VCaP (cell line): ENCODE results near the gene SCARF2.
"Not testable (repeated sequence)": the region's sequence is repeated elsewhere in the genome, so short reads cannot be mapped to it uniquely, and the experiment has no call there.

Experiments
- H3K27ac ChIP-seq: fragments of 450-650 bp; 2 replicates; pipeline ENCODE4 v1.5.1; 2017
- CTCF ChIP-seq: fragments of 450-650 bp; conservative IDR thresholded peaks from 2 replicates; pipeline ENCODE4 v1.5.1; 2017; ENCODE audit warnings: mild to moderate bottlenecking, moderate library complexity

The SCARF2 gene

GRCh38 chr22:20421507-20421874, 16.1 kb downstream of the SCARF2 start:
- TF ChIP-seq CTCF = no peak
- no peak overlapping the region for H3K27ac ChIP-seq

- no peak for TF ChIP-seq CTCF
- no peak overlapping the region for H3K27ac ChIP-seq
Measured at GRCh38 chr22:20420157-20420842, 17.3 kb downstream of the SCARF2 start.

- no peak overlapping the region for H3K27ac ChIP-seq
- TF ChIP-seq CTCF = no peak
Measured at GRCh38 chr22:20419664-20419951, 18.0 kb downstream of the SCARF2 start.

GRCh38 chr22:20418211-20418788, 19.3 kb downstream of the SCARF2 start:
- peak overlapping the region; percentile 40; the same call in 1 of the 2 replicates for H3K27ac ChIP-seq
- TF ChIP-seq CTCF = peak; percentile 95

GRCh38 chr22:20415699-20416098, 21.9 kb downstream of the SCARF2 start:
- H3K27ac ChIP-seq = not testable (repeated sequence)

GRCh38 chr22:20415241-20415640, 22.4 kb downstream of the SCARF2 start:
- not testable (repeated sequence) for H3K27ac ChIP-seq

GRCh38 chr22:20414450-20414849, 23.2 kb downstream of the SCARF2 start:
- TF ChIP-seq CTCF = no peak
- H3K27ac ChIP-seq = no peak overlapping the region

- no peak for TF ChIP-seq CTCF
- no peak overlapping the region for H3K27ac ChIP-seq
Measured at GRCh38 chr22:20414059-20414440, 23.6 kb downstream of the SCARF2 start.
